HG03469 (cell line): Measurements from ENCODE around the gene RAN.
A peak's percentile ranks its signal among the peaks of the same experiment; 100 is the strongest.
"Not testable (repeated sequence)": the region's sequence is repeated elsewhere in the genome, so short reads cannot be mapped to it uniquely, and the experiment has no call there.

ENCODE experiments used
- ATAC-seq: cut with Tn5 transposase; IDR thresholded peaks from one replicate; pipeline ENCODE4 v1.9.1; 2021; ENCODE audit warnings: mild to moderate bottlenecking, moderate library complexity, moderate number of reproducible peaks; ENCODE audit not compliant: unreplicated experiment

RAN gene

DNA sequence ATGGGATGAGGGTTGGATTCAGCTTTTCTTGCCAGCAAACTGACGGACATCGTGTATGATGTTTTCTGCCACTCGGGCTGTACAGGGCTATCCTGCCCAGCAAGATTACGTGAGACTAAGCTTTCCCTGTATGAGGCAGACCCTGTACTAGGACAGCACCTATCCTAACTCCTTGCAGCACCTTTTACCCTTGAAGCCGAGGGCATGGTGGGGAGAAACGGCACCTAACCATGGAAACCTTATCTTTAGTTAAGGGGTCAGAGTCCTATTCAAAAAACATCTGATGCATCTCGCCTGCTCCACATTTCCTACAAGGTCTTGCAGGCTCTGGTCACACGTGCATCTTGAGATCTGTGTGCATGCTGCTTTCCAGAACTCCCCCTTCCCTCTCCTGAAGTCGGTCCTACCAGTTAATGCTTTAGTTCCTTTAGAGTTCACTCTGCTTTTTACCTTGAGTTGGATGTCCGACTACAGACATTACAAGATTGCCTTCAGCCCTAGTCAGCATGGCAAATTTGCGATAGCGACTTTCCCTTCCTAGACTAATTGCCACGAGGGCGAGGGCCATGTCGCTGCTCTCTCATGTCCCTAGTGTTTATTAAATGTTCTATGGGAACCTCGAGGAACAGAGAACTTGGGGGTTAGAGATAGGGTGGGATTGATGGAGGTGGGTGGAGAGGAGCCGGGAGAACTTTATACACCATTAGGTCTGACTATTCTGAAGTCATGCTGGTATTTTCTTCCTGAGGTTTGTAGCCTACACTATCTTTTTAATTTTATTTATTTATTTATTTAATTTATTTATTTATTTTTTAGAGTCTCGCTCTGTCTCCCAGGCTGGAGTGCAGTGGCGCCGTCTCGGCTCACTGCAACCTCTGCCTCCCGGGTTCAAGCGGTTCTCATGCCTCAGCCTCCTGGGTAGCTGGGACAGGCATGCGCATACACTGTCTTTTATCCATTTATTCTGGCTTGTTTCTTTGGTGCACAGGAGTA is 6.6 kb downstream of the RAN start:
- ATAC-seq, result no peak

DNA sequence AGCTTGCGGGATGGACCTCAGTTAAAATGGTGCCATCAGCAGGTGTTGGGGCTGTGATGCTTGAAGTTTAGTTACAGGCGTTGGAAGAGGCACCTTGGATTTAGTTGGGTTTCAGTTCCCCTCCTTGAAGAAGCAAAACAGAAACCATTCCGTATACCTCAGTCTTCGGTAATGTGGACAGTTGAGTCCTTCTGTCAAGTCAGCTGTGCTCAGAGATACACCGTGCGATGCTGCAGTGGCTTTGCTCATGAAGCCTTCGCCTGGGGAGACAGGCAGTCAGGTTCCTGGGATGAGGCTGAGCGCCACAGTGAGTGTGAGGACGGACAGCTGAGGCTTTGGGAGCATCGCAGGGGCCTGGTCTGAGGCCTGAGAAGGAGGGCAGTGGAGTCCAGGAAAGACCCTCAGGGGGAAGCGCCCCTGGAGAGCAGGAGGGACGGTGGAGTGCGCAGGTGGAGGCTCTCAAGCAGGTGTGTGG is 7.4 kb downstream of the RAN start:
- ATAC-seq, result peak; percentile 87

DNA sequence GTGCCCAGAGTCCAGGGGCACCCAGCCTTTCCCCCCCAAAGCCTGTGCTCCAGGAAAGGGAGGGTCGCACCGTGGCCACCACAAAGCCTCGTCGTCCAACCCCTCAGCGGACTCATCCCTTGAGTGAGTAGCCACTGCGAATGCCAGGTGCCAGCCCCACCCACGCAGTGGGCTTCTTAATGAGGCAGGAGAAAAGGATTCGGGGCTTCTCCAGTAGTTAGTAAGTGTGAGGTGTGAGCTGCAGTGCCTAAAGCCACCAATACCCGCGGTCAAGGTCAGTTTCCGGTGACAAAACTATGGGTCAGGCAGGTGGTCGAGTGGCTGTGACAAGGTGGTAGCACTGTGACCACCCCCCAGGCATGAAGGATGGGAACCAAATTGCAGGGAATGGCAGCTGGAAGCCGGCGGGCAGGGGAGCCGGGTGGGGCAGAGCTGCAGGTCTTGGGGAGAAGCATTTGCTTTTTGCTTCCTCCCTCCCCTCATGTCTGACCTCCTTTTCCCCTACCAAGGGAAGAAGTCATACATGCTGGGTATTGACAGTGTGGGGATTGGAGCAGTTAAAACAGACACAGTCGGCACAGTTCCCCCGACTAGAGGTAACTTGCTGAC is 8.0 kb downstream of the RAN start:
- no peak for ATAC-seq

DNA sequence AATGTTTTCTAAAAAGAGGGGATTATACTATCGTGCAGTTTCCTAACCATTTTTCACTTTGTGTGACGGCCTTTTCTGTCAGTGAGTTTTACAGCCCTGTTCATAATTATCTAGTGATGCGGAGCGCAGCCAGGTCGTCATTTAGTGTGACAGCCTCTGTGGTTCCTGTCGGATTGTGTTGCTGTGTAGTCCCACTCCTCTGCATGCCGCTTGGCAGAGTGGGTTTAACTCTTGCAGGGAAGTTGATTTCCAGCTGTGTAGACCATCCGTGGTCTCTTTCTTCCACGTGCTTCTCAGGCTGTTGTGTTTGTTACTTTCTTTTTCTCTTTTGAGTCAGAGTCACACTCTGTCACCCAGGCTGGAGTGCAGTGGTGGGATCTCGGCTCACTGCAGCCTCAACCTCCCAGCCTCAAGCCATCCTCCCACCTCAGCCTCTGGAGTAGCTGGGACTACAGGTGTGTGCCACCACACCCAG is 8.6 kb downstream of the RAN start:
- ATAC-seq, result no peak

DNA sequence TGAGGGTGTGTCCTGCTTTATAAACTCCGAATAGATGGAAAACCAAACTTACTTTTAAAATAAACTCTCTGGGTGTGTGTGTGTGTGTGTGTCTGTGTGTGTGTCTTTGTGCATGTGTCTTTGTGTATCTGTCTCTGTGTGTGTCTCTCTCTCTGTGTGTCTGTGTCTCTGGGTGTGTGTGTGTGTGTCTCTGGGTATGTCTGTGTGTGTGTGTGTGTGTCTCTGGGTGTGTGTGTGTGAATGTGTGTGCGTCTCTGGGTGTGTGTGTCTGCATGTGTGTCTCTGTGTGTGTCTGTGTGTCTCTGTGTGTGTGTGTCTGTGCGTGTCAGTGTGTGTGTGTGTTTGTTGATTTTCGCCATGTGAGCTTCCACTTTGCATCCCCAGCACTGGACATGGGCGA is 9.2 kb downstream of the RAN start:
- ATAC-seq, result no peak

DNA sequence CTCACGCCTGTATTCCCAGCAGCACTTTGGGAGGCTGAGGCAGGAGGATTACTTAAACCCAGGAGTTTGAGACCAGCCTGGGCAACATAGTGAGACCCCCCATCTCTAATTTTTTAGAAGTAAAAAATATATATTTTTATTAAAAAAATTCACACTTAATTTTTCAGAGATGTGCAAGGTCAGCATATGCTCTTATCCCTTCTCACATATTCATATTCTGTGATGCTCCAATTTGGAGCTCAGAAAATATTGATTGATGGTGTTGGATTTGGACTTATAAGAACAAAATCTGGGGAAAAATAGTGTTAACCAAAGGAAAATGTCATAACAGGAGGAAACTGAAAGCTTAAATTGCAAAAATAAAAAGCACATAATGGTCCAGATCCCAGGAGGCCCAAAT is 9.7 kb downstream of the RAN start:
- no peak for ATAC-seq

DNA sequence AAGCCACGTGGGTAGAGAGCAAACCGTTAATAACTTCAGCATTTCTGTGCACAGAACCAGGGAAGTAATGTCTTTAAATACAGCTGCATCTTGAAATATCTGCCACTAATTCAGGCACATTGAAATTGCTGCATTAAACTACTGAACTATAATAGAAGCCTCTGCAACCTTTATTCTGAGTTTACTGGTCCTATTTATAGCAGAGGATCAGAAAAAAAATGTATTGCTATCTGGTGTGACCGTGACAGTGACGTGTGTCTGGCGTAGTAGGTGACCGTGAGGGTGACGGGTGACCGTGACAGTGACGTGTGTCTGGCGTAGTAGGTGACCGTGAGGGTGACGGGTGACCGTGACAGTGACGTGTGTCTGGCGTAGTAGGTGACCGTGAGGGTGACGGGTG is 15.3 kb downstream of the RAN start:
- not testable (repeated sequence) for ATAC-seq

DNA sequence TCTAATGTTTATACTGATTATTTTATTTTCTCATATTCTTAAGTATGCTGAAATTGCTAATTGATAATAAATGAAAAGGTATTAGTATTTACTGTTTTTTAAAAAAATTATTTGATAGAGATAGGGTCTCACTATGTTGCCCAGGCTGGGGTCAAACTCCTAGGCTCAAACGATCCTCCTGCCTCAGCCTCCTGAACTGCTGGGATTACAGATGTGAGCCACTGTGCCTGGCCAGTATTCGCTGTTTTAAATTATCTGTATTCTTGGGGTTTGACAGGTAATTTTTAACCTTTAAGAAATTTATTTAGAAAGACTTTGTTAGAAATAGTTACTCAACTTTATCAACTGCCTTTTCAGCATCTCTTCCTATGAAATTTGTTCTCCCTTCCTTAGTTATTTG is 32.2 kb downstream of the RAN start:
- ATAC-seq, result no peak

DNA sequence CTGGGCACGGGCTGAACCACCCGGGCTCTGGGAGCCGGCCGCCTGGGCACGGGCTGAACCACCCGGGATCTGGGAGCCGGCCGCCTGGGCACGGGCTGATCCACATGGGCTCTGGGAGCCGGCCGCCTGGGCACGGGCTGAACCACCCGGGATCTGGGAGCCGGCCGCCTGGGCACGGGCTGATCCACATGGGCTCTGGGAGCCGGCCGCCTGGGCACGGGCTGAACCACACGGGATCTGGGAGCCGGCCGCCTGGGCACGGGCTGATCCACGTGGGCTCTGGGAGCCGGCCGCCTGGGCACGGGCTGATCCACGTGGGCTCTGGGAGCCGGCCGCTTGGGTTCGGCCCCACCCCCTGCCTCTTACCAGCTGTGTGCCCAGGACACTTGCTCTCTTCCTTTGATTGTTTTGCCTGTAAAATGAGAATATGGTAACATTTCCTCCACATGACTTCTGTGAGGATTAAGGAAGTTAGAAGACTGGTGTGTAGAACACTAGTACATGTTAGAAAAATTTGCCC is 33.1 kb downstream of the RAN start:
- not testable (repeated sequence) for ATAC-seq

DNA sequence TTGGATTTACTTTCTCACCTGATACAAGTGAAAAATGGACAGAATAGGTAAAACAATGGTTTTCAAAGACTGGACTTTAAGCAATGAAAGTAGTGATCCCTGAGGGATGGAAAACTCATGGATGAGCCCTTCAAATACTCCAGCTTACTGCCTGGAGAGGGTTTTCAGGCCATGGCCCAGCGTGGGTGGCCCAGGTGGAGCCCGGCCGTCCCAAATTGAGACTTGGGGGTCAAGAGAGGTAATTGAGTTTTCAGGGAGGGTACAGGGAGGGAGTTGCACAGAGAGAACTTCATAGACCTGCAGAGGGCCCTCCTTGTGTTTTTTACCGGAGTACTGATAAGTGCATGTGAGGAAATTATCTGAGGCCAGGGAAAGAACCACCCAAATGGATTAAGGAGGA is 37.2 kb downstream of the RAN start:
- no peak for ATAC-seq

DNA sequence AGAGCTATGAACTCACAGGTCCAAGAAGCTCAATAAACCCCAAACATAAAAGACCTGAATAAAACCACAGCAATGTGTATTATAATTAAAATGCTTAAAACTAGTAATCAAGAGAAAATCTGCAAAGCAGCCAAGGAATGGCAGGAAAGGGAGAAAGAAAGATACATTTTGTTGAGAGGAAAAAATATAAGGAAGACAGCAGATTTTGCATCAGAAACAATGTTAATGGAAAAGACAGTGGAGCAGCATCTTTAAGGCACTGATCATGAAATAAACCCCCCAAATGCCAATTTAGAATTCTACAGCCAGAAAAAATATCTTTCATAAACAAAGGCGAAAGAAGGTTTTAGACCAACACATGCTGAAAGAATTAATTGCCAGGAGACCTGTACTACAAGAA is 39.3 kb downstream of the RAN start:
- ATAC-seq, result no peak

DNA sequence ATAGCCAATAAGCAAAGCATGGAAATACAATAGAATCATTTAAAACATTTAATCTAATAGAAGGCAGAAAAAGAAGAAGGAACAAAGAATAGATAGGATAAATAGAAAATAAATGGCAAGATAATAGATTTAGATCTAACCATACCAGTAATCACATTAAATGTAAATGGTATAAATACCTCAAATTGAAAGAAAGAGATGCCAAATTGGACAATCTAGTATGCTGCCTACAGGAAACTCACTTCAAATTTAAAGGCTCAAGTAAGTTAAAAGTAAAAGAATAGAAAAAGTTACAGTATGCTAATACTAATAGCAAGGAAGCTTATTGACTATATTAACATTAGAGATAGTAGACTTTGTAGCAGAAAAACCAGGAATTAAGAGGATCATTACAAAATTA is 40.1 kb downstream of the RAN start:
- no peak for ATAC-seq

DNA sequence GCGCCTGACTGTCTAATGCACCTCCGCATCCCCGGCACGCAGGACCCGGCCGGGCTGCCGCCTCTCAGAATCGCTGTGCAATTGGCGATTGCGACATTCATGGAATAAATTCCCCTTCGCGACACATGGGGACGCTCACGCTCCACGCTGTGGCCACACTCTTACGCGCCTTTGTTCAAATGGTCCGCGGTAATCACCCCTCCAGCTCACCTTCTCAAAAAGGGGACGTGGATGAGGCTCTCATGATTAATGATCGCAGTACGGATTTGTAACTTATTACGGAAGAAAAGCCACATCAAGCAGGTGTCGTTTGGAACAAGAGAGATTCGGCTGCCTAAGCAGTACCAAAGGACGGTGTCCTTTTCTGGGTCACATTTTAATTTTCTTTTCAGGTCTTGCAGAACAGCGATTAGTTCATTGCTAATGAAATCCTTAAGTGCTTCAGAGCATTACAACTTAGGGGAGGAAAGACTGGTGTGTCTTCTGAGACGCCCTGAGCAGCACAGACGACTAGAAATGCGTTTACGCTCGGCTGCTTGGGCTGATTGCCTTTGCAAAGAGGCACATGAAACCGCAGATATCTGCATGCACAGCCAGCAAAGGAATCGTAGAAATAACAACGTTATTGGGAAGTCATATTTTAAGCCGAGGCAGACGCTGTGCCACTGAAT is 44.5 kb downstream of the RAN start:
- ATAC-seq, result no peak

DNA sequence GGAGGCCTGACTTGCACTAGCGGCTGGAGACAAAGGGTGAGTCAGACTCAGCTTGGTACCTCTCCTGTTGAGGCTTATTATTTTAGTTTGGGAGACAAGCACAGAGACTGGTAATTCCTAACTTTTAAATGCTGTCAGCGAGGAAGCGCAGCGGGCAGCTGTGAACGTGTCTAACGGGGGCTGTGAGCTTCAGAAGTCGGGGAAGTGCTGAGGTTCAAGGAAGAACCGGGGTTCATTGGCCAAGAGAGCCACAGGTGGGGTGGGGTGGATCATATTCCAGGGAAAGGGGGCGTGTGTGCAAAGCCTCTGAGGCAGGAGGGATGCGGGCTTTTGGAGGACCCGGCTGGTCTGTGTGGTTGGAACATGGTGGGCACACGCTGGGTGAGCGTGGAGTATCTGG is 45.7 kb downstream of the RAN start:
- no peak for ATAC-seq

DNA sequence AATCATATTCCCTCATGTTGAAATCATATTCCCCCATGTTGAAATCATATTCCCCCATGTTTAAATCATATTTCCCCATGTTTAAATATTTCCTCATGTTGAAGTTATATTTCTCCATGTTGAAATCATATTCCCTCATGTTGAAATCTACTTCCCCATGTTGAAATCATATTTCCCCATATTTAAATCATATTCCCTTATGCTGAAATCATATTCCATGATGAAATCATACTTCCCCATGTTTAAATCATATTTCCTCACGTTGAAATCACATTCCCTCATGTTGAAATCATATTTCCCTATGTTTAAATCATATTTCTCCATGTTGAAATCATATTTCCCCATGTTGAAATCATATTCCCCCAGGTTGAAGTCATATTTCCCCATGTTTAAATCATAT is 47.2 kb downstream of the RAN start:
- no peak for ATAC-seq

DNA sequence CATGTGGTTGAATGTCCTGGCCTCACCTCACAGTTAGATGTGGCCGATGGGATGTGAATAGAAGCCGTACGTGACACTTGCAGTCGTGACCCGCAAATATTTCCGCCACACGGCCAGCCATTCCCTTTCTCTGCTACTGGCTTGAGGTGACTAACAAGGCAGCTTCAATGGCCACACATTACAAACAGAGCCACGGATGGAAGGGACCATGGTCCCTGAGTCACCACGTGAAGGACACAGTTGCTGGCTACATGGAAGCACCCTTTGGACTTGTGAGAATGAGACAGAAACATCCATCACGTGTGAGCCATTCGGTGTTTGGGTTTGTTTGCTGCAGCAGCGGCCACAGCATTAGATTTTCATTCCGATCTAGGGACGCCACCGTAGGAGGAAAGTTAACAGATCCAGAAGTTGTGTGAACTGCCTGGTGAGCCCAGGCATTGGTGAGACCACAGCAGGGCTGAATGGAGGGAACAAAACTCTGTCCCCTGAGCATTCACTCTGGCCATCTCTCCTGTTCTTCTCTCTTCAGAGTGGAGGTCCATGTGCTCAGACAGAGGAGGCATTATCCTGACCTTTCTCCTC is 48.3 kb downstream of the RAN start:
- no peak for ATAC-seq

DNA sequence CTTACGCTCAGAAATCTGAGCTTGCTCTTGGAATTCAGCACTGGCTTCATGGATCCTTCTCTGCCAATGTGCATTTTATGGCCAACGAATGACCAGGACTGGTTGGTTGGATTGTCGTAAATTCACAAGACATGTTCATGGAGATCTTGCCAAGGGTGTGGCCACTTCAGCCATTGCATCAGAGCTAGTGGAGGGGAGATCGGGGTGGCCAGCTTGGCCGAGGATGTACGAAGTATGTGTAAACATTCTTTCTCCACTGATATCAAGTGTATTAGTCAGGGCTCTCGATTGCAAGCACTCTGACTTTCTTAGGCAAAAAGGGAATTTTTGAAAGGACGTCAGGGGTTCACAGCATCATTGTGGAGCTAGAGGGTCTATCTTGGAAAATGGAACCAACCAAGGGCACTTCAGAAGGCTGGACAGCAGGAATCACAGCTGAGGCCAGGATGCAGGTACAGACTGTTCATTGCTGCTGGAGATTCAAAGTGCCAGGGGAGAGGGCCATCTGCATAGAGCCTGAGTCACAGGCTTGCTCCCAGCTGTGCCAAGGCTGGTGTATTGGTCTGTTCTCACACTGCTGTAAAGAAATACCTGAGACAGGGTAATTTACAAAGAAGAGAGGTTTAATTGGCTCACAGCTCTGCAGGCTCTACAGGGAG is 49.0 kb downstream of the RAN start:
- no peak for ATAC-seq

DNA sequence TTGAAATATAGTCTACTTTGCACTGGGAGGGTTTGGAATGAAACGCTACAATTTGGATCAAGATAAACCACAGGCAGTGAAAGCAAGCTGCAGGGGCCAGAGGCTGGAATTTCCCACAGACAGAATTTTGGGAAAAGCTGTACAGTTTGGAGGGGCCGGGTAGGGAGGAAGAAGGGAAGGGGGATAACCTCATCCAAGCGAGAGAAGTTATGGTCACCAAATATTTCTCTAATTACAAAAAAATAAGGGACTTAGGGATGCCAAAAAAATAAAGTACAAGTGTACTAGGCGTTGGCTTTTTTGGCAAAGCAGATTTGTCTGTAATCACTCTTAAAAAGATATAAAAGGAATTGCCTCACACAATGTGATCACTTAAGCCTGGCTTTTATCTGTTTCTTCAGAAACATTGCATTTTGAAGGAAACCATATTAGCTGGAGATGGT is 50.7 kb downstream of the RAN start:
- no peak for ATAC-seq

DNA sequence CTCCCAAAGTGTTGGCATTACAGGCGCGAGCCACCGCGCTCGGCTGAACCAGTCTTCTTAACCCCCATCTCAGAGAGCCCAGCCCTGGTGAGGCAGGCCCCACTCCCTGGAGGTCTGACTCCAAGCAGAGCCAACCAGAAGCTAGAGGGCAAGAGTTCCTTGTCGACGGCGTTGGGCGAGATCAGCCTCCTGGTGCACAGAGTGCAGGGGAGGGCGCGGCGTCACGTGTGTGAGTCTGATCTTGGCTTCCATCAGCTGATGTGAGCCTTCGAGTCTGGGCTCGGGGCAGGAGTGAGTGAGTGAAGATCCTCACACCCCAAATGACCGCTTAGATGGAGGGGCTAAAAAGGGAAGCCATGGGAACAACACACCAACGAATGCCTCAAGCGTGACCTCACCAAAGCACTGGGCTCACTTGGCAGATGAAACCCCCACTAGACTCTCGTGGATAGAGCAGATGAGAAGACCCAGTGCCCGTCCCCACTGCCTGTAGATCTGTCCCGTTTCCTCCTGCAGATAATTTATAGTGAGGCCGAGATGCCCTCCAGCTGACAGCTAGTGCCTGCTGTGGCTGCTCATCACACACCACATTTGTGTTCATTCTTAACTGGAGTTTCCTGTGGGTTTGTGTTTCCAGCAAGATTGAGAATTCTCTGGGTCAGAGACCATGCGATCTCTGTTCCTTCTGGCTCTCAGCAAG is 53.2 kb downstream of the RAN start:
- no peak for ATAC-seq

DNA sequence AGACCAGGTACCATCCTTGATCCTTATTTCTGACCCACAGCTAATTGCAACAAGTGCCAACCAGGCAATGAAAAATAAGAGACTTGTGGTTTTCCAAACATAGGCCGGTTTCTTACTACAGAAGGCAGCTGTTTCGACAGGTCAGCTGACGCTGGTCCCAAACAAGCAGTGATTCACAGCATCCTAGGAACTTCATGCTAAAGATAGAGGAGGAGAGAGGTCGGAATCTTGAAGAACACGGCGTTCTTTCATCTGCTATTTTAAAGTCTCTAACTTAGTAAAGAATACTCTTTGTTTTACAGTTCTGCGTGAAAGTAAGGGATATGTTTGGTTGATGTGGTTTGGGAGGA is 53.8 kb downstream of the RAN start:
- ATAC-seq, result no peak
